ENCODE measurements around the gene RTN1.

DNA sequence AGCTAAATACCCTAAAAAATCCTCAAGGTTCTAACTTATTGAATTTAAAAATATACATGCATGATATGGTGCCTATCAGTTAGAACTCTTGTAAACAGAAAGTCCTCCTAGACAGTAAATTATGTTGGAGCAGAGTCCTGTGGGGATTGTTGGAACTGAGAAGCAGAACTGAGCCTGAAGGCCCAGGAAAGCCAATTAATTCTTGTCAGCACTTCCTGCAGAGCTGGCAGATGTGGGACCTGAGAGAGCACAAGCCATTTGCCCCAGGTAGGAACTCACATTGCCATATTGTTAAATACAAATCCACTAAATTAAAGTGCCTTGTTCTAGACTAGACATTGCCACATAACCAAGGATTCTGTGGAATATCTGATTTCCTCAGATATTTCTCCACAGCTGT, 117.1 kb downstream of the RTN1 start:
- TF ChIP-seq POLR2A (IDR thresholded peaks at IDR 0.05; ENCODE audit: low read length) (no peak), GATA1 (IDR thresholded peaks at IDR 0.05; ENCODE audit: low read depth, low read length) (no peak)

Data from erythroblast (primary cell).